Glutamatergic neuron (in vitro differentiated cells): ENCODE data around the gene HERC5. TPM values are rescaled to one million over a fixed set of nuclear protein-coding genes. Genes with fewer than 3 reads are reported as not detected.

Experiments used
- DNase-seq: peaks from one replicate; pipeline ENCODE4 v3.0.0; 2022
- H3K27ac Mint-ChIP-seq: one replicate; pipeline ENCODE4 v1.8.0; 2020; ENCODE audit warnings: mild to moderate bottlenecking, mixed read lengths, inconsistent platforms; ENCODE audit not compliant: unreplicated experiment
- H3K27me3 Mint-ChIP-seq: one replicate; pipeline ENCODE4 v1.8.0; 2020; ENCODE audit warnings: mild to moderate bottlenecking, moderate library complexity, mixed read lengths, inconsistent platforms; ENCODE audit not compliant: unreplicated experiment
- H3K36me3 Mint-ChIP-seq: one replicate; pipeline ENCODE4 v1.8.0; 2020; ENCODE audit warnings: mild to moderate bottlenecking, mixed read lengths, inconsistent platforms; ENCODE audit not compliant: unreplicated experiment
- H3K4me1 Mint-ChIP-seq: one replicate; pipeline ENCODE4 v1.8.0; 2020; ENCODE audit warnings: mild to moderate bottlenecking, low read depth, mixed read lengths, inconsistent platforms; ENCODE audit not compliant: unreplicated experiment
- H3K4me3 Mint-ChIP-seq: one replicate; pipeline ENCODE4 v1.8.0; 2020; ENCODE audit warnings: mild to moderate bottlenecking, mixed read lengths, inconsistent platforms; ENCODE audit not compliant: unreplicated experiment
- H3K9me3 Mint-ChIP-seq: one replicate; pipeline ENCODE4 v1.8.0; 2020; ENCODE audit warnings: mild to moderate bottlenecking, moderate library complexity, mixed read lengths, inconsistent platforms; ENCODE audit not compliant: unreplicated experiment
- CTCF ChIP-seq: fragments of 200-600 bp; sonication (generic); IDR thresholded peaks from one replicate; pipeline ENCODE4 v1.5.0; 2021; ENCODE audit not compliant: partially characterized antibody, unreplicated experiment
- total RNA-seq: library from RNA; stranded (reverse); fragmentation: NEBNext Ultra II Directional; extraction: Animal tissue kit (Norgen Biotek cat#: 25700); gene quantifications from one replicate; pipeline ENCODE4 v1.2.1, GENCODE V29; 2021; ENCODE audit not compliant: unreplicated experiment

Gene HERC5
- total RNA-seq, 1 donor from 2014 or later: 0.27 TPM

GRCh38 chr4:88549815-88550214 lies 92.9 kb downstream of the HERC5 start:
- no peaks in the 10 kb centered on the region for H3K36me3 Mint-ChIP-seq
- no peaks in the 10 kb centered on the region for H3K4me1 Mint-ChIP-seq
- H3K4me3 Mint-ChIP-seq: no peak overlapping the region
- no peak for DNase-seq
- peaks cover 2% of the 10 kb centered on the region for H3K27me3 Mint-ChIP-seq
- no peak overlapping the region for H3K27ac Mint-ChIP-seq
- TF ChIP-seq CTCF: no peak
- H3K9me3 Mint-ChIP-seq: no peaks in the 10 kb centered on the region

Other genes starting within 250 kb of the HERC5 start
- gene PPM1K, start 172.6 kb upstream of the HERC5 start, total RNA-seq: 19.0 TPM
- 0.22 TPM for gene HERC6, start 78.3 kb upstream of the HERC5 start, total RNA-seq
- 22.7 TPM for gene PYURF, start 66.7 kb downstream of the HERC5 start, total RNA-seq
- 14.0 TPM for gene HERC3, start 135.4 kb downstream of the HERC5 start, total RNA-seq
- 20.9 TPM for gene NAP1L5, start 240.7 kb downstream of the HERC5 start, total RNA-seq